ENCODE data around the gene CPT1A.
A peak's percentile ranks its signal among the peaks of the same experiment; 100 is the strongest.

The CPT1A gene

GRCh38 chr11:68783216-68783821 is 58.4 kb downstream of the CPT1A start:
- no peak for DNase-seq

GRCh38 chr11:68782711-68783110 is 59.0 kb downstream of the CPT1A start:
- DNase-seq, result no peak

GRCh38 chr11:68780829-68781228 is 60.9 kb downstream of the CPT1A start:
- no peak for DNase-seq

- no peak for DNase-seq
Observed at GRCh38 chr11:68778205-68778604, 63.5 kb downstream of the CPT1A start.

- no peak for DNase-seq
Observed at GRCh38 chr11:68776442-68777235, 65.1 kb downstream of the CPT1A start.

- no peak for DNase-seq
Observed at GRCh38 chr11:68775951-68776388, 65.7 kb downstream of the CPT1A start.

- DNase-seq, result no peak
Observed at GRCh38 chr11:68774194-68774585, 67.5 kb downstream of the CPT1A start.

- DNase-seq, result no peak
Observed at GRCh38 chr11:68773521-68774193, 68.1 kb downstream of the CPT1A start.

GRCh38 chr11:68772936-68773335 is 68.8 kb downstream of the CPT1A start:
- DNase-seq, result no peak

GRCh38 chr11:68770781-68771180 is 70.9 kb downstream of the CPT1A start:
- DNase-seq, result no peak

GRCh38 chr11:68767672-68768071 is 74.0 kb downstream of the CPT1A start:
- no peak for DNase-seq

- DNase-seq, result no peak
Observed at GRCh38 chr11:68766786-68767185, 74.9 kb downstream of the CPT1A start.

- no peak for DNase-seq
Observed at GRCh38 chr11:68764746-68765145, 77.0 kb downstream of the CPT1A start.

- DNase-seq, result no peak
Observed at GRCh38 chr11:68763926-68764657, 77.6 kb downstream of the CPT1A start.

- DNase-seq, result no peak
Observed at GRCh38 chr11:68763181-68763721, 78.5 kb downstream of the CPT1A start.

- no peak for DNase-seq
Observed at GRCh38 chr11:68762481-68762880, 79.2 kb downstream of the CPT1A start.

- DNase-seq, result no peak
Observed at GRCh38 chr11:68761801-68762200, 79.9 kb downstream of the CPT1A start.

GRCh38 chr11:68759991-68760390 is 81.7 kb downstream of the CPT1A start:
- no peak for DNase-seq

GRCh38 chr11:68757711-68758110 is 84.0 kb downstream of the CPT1A start:
- DNase-seq, result no peak

- no peak for DNase-seq
Observed at GRCh38 chr11:68756171-68756766, 85.4 kb downstream of the CPT1A start.

- DNase-seq, result no peak
Observed at GRCh38 chr11:68753300-68753699, 88.4 kb downstream of the CPT1A start.

GRCh38 chr11:68751331-68751856 is 90.3 kb downstream of the CPT1A start, which contains the start of gene TESMIN:
Gene TESMIN, minus strand, starts transcription at chr11:68751520. Its CDS starts 860 bp downstream, at chr11:68750660.
- peak; percentile 91 for DNase-seq

Data from stimulated activated CD4-positive, alpha-beta T cell treated with anti-CD3 and anti-CD28 coated beads, Interleukin-1b, Interleukin-23, amount 100 ng/mL, for 48 hours (primary cell).